Astrocyte (in vitro differentiated cells and primary cell): ENCODE results near the gene CTNND2.
A peak's percentile ranks its signal among the peaks of the same experiment; 100 is the strongest.

Source experiments
- EZH2 ChIP-seq: IDR thresholded peaks from 2 replicates; pipeline ENCODE4 v1.6.1; 2012; ENCODE audit warnings: mild to moderate bottlenecking, low read length, inconsistent platforms; ENCODE audit not compliant: insufficient read depth
- TF ChIP-seq, protein P1 (sequence below): IDR thresholded peaks from 2 replicates; pipeline ENCODE4 v1.5.1; 2011; ENCODE audit warnings: low read depth, mild to moderate bottlenecking, inconsistent platforms, low read length, moderate library complexity; ENCODE audit not compliant: insufficient read depth

DNA sequence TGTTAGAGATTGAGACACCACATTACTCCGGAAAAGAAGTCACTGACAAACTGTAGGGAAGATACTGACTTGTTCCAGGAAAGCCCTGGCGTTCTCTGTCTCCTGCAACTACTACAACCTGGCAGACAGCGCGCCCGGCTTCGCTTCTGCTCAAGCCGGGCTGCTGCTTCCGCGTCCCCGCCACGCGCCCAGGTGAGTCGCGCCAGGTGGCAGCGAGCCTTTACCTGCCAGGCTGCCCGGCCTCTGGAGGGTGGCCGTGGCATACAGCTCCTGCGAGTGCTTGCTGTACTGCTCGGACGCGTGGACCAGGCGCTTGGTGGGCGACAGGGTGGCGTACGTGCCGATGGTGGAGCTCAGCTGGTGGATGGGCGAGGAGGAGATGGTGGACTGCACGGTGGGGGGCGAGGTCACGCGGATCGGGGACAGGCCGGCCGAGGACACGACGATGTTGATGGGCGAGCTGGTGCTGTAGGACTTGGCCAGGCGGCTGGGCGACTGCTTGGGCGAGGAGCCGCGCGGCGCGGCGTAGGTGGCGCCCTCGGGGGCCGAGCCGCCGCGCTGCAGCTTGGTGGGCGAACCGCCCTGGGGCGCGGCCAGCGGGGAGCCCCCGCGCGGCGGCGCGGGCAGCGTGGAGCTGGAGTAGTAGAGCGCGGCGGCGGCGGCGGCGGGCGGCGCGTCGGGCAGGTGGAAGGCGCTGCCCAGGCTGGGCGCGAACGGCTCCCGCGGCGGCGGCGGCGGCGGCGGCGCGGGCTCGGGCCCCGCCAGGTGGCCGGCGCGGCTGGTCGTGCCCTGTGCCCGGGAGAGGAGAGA, 519.6 kb downstream of the CTNND2 start:
- TF ChIP-seq, protein P1, sequence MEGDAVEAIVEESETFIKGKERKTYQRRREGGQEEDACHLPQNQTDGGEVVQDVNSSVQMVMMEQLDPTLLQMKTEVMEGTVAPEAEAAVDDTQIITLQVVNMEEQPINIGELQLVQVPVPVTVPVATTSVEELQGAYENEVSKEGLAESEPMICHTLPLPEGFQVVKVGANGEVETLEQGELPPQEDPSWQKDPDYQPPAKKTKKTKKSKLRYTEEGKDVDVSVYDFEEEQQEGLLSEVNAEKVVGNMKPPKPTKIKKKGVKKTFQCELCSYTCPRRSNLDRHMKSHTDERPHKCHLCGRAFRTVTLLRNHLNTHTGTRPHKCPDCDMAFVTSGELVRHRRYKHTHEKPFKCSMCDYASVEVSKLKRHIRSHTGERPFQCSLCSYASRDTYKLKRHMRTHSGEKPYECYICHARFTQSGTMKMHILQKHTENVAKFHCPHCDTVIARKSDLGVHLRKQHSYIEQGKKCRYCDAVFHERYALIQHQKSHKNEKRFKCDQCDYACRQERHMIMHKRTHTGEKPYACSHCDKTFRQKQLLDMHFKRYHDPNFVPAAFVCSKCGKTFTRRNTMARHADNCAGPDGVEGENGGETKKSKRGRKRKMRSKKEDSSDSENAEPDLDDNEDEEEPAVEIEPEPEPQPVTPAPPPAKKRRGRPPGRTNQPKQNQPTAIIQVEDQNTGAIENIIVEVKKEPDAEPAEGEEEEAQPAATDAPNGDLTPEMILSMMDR = no peak
- peak; percentile 41 for TF ChIP-seq EZH2
